Naive thymus-derived CD4-positive, alpha-beta T cell (primary cell): ENCODE measurements around the gene PLAU. TPM values are rescaled to one million over a fixed set of nuclear protein-coding genes. Genes with fewer than 3 reads are reported as not detected.

Source experiments
- ATAC-seq: fragments of 150-1000 bp; cut with Tn5 transposase; 2 replicates; pipeline ENCODE4 v1.10.0; 2021; ENCODE audit warnings: mild to moderate bottlenecking, moderate library complexity
- CTCF ChIA-PET: fragments of 350-600 bp; sonication (Branson Sonifier 250); formaldehyde crosslinking; loops from one replicate; lab custom pipeline; 2021; ENCODE audit warnings: antibody characterized with exemption; lab: Charles Lee
- POLR2A ChIA-PET: fragments of 350-600 bp; sonication (Branson Sonifier 250); formaldehyde crosslinking; loops from one replicate; lab custom pipeline; 2021; ENCODE audit warnings: antibody characterized with exemption, inconsistent platforms; lab: Charles Lee
- DNase-seq, 9 donors: peaks; one replicate each; pipeline versions ENCODE4 v3.0.0 to v3.0.0-alpha.2; 2020 to 2022; ENCODE audit warnings: mixed read lengths in 1 of 9
- H3K27ac ChIP-seq: one replicate; pipeline ENCODE4 v1.7.0; 2013; ENCODE audit warnings: mild to moderate bottlenecking, low read depth, low read length, moderate library complexity
- H3K27me3 ChIP-seq, 2 donors: one replicate each; pipeline ENCODE4 v1.7.0; 2013; ENCODE audit warnings: low read length in 2 of 2, mild to moderate bottlenecking in 2 of 2, moderate library complexity in 2 of 2; ENCODE audit not compliant: control insufficient read depth in 2 of 2, insufficient read depth in 2 of 2
- H3K36me3 ChIP-seq, 3 experiments: 1 replicate in 2 of 3; 2 replicates in 1 of 3; pipeline ENCODE4 v1.7.0; 2013; ENCODE audit warnings: low read length in 3 of 3, mild to moderate bottlenecking in 3 of 3, moderate library complexity in 1 of 3; ENCODE audit not compliant: insufficient read depth in 3 of 3, control insufficient read depth in 2 of 3
- H3K4me1 ChIP-seq, 2 donors: one replicate each; pipeline ENCODE4 v1.7.0; 2013; ENCODE audit warnings: low read length in 2 of 2, mild to moderate bottlenecking in 2 of 2, moderate library complexity in 1 of 2; ENCODE audit not compliant: control insufficient read depth in 2 of 2, insufficient read depth in 2 of 2
- H3K4me3 ChIP-seq: 2 replicates; pipeline ENCODE4 v1.7.0; 2013; ENCODE audit warnings: mild to moderate bottlenecking, low read length
- H3K9me3 ChIP-seq, 3 experiments: 1 replicate in 2 of 3; 2 replicates in 1 of 3; pipeline ENCODE4 v1.7.0; 2013; ENCODE audit warnings: low read length in 3 of 3; ENCODE audit not compliant: control insufficient read depth in 2 of 3
- H3K27ac Mint-ChIP-seq, 9 donors: one replicate each; pipeline ENCODE4 v1.8.0; 2020 to 2022; ENCODE audit warnings: mixed read lengths in 9 of 9, mild to moderate bottlenecking in 8 of 9, moderate library complexity in 5 of 9, inconsistent platforms in 2 of 9
- H3K27me3 Mint-ChIP-seq, 5 donors: one replicate each; pipeline ENCODE4 v1.8.0; 2021 to 2022; ENCODE audit warnings: mixed read lengths in 5 of 5, mild to moderate bottlenecking in 1 of 5
- H3K36me3 Mint-ChIP-seq, 5 donors: one replicate each; pipeline ENCODE4 v1.8.0; 2020 to 2022; ENCODE audit warnings: mixed read lengths in 5 of 5, mild to moderate bottlenecking in 3 of 5, inconsistent platforms in 1 of 5
- H3K4me1 Mint-ChIP-seq, 7 donors: one replicate each; pipeline ENCODE4 v1.8.0; 2020 to 2022; ENCODE audit warnings: mixed read lengths in 7 of 7, mild to moderate bottlenecking in 3 of 7, inconsistent platforms in 1 of 7
- H3K4me3 Mint-ChIP-seq, 10 donors: one replicate each; pipeline ENCODE4 v1.8.0; 2020 to 2022; ENCODE audit warnings: mild to moderate bottlenecking in 10 of 10, mixed read lengths in 10 of 10, moderate library complexity in 6 of 10, inconsistent platforms in 2 of 10
- H3K9me3 Mint-ChIP-seq, 11 donors: one replicate each; pipeline ENCODE4 v1.8.0; 2020 to 2022; ENCODE audit warnings: mixed read lengths in 11 of 11, mild to moderate bottlenecking in 4 of 11, inconsistent platforms in 1 of 11, moderate library complexity in 1 of 11
- intact Hi-C, 2 donors: fragments of 100-400 bp; cut with micrococcal nuclease; formaldehyde crosslinking; loops; one replicate each; pipeline ENCODE4 v1.15.1; 2023
- polyA plus RNA-seq, 2 donors: library from polyadenylated mRNA; unstranded; fragments of 300-500 nt; fragmentation: Illumina TruSeq; gene quantifications; one replicate each; pipeline ENCODE4 v1.2.3, GENCODE V29; 2021
- total RNA-seq, 6 experiments: library from RNA in 5 of 6; stranded (reverse) in 5 of 6; gene quantifications; 1 replicate in 5 of 6; 2 replicates in 1 of 6; pipeline ENCODE4 v1.2.3 and lab custom pipeline; 2021 to 2026

The PLAU gene
- total and polyA plus RNA-seq, 7 experiments from 2014 or later: 0.42 to 0.97 (median 0.78) TPM; not detected in 2

DNA sequence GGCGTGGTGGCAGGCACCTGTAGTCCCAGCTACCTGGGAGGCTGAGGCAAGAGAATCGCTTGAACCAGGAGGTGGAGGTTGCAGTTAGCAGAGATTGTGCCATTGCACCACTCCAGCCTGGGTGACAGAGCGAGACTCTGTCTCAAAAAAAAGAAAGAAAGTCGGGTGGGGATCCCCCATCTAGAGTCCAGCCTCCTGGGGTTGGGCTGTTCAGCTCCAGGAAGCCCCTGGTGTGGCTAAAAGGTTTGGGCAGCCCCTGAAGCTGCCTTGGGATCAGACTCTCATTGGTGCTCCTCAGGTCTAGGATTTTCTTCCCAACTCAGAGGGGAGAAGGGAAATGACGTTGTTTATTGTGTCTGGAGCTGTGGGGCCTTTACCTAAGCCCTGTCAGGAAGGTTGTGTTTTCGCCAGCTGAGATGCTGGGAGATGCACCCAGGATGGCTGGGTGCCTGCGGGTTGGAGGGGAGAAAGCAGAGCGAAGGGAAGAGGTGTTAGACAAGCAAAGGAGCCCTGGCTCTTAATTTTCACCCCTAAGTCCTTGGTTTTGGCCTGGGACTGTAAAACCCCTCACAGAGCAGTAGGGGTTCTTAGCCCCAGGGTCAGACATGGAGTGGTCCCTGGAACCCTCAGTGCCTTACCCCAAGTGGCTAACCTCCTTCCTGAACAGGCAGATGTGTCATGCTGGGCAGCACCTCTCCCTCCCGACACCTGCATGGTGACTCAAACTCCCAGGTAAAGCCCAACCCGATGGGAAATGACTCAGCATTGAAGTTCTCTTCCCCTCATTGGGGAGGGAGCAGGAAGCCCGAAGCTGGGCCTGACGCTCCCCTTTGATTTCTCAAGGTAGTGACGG is 21.1 kb downstream of the PLAU start:
- H3K27ac ChIP-seq: no peak overlapping the region
- Mint-ChIP-seq H3K36me3 (no peaks in the 10 kb centered on the region), H3K27ac (peak overlapping the region in 1 of 9 donors; percentile 85), H3K9me3 (no peaks in the 10 kb centered on the region), H3K4me3 (peak overlapping the region in 1 of 10 donors; percentile 45), H3K27me3 (peaks cover 10 to 20% (median 14%) of the 10 kb centered on the region in 5 donors), H3K4me1 (peaks cover 6 to 22% (median 11%) of the 10 kb centered on the region in 7 donors)
- no peaks in the 10 kb centered on the region for H3K9me3 ChIP-seq
- ChIA-PET CTCF (interaction anchor here (0.9 to 3.5 kb wide), 3 partner anchors 12 to 52 kb away, joined by 3 to 11 read pairs (median 9); no protein-coding TSS in a partner anchor), POLR2A (no interaction called here)
- H3K27me3 ChIP-seq: no peaks in the 10 kb centered on the region
- peak in 5 of 9 donors; percentile 10 to 55 (median 26) for DNase-seq
- no peaks in the 10 kb centered on the region for H3K4me1 ChIP-seq
- no peaks in the 10 kb centered on the region for H3K36me3 ChIP-seq
- H3K4me3 ChIP-seq: no peak overlapping the region
- intact Hi-C loops: loop anchor here in 1 of 2 donors (1.0 kb wide), 1 partner anchor 10 kb away; no protein-coding TSS in a partner anchor
- peak; percentile 75 for ATAC-seq

DNA sequence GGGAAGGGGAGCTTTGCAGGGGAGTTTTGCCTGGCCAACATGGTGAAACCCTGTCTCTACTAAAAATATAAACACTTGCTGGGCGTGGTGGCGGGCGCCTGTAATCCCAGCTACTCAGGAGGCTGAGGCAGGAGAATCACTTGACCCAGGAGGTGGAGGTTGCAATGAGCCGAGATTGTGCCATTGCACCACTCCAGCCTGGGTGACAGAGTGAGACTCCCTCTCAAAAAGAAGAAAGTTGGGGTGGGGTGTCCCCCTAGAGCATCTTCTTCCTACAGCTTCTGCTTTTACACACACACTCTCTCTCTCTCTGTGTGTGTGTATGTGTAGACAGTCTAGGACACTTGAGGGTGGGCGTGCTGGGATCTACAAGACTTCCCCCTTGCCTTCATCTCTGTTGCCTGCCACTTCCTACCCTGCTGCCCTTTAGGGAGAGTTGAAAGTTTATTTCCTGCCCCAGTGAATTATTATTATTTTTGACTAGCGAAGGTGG is 21.7 kb downstream of the PLAU start:
- H3K27ac ChIP-seq: no peak overlapping the region
- no peaks in the 10 kb centered on the region for H3K27me3 ChIP-seq
- DNase-seq: no peak
- Mint-ChIP-seq H3K27ac (peak overlapping the region in 1 of 9 donors; percentile 85), H3K27me3 (peaks cover 9 to 14% (median 13%) of the 10 kb centered on the region in 5 donors), H3K9me3 (no peaks in the 10 kb centered on the region), H3K4me1 (peaks cover 6 to 28% (median 11%) of the 10 kb centered on the region in 7 donors), H3K4me3 (peak overlapping the region in 1 of 10 donors; percentile 45), H3K36me3 (peaks cover 0 to under 1% (median 0%) of the 10 kb centered on the region in 5 donors)
- no peaks in the 10 kb centered on the region for H3K4me1 ChIP-seq
- H3K4me3 ChIP-seq: no peak overlapping the region
- H3K9me3 ChIP-seq: no peaks in the 10 kb centered on the region
- intact Hi-C loops: loop anchor here in 1 of 2 donors (1.0 kb wide), 1 partner anchor 10 kb away; no protein-coding TSS in a partner anchor
- ChIA-PET POLR2A (no interaction called here), CTCF (interaction anchor here (0.9 to 3.5 kb wide), 3 partner anchors 11 to 53 kb away, joined by 3 to 11 read pairs (median 9); no protein-coding TSS in a partner anchor)
- peak; percentile 51 for ATAC-seq
- no peaks in the 10 kb centered on the region for H3K36me3 ChIP-seq

DNA sequence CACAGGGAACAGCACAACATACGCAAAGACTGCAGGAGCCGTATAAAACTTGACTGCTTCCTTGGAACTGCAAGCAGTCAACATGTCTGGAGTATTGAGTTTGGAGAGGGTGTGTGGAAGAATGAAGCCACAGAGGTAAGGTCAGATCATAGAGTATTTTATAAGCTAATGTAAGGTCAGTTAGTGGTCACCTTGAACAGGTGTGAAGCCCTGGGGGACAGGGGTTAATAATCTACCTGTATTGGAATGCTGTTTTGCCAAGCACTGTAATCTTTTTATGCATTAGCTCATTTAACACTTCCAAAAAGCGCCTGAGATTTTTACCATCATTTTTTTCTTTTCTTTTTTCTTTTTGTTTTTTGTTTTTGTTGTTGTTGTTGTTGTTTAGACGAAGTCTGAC is 23.1 kb downstream of the PLAU start:
- H3K4me3 Mint-ChIP-seq: no peak overlapping the region
- ATAC-seq (no peak), DNase-seq (no peak)
- Histone ChIP-seq H3K9me3 (no peaks in the 10 kb centered on the region), H3K27ac (no peak overlapping the region), H3K4me1 (no peaks in the 10 kb centered on the region), H3K4me3 (no peak overlapping the region), H3K36me3 (no peaks in the 10 kb centered on the region), H3K27me3 (no peaks in the 10 kb centered on the region)
- ChIA-PET CTCF (interaction anchor here (0.5 to 1.9 kb wide), 6 partner anchors 9 to 57 kb away, joined by 3 to 9 read pairs (median 3); no protein-coding TSS in a partner anchor), POLR2A (no interaction called here)
- peaks cover 0 to 1% (median 0%) of the 10 kb centered on the region in 5 donors for H3K36me3 Mint-ChIP-seq
- H3K9me3 Mint-ChIP-seq: no peaks in the 10 kb centered on the region
- peaks cover 4 to 7% (median 6%) of the 10 kb centered on the region in 5 donors for H3K27me3 Mint-ChIP-seq
- H3K4me1 Mint-ChIP-seq: peaks cover 6 to 33% (median 11%) of the 10 kb centered on the region in 7 donors
- no peak overlapping the region for H3K27ac Mint-ChIP-seq
- intact Hi-C loops: no loop called here

DNA sequence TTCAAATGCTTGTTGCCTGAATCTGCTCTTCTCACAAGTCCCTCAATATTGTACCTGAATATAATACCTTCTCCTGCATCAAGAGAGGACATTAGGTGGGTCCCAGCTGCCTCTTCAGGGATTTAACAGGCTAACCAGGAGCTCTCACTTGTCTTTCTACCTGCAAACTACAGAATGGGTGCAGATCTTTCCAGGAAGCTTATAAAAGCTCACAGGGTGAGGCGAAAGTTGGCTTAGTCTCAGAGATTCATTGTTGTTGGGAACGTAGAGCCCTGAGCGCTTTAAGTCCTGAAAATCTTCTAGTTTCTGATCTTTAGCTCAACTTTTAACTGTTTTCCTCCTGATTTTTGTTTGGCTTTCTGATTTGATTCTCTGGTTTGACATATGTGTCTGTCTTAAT is 25.0 kb downstream of the PLAU start:
- no peaks in the 10 kb centered on the region for H3K9me3 Mint-ChIP-seq
- DNase-seq (no peak), ATAC-seq (no peak)
- POLR2A ChIA-PET: no interaction called here
- H3K36me3 Mint-ChIP-seq: peaks cover 0 to 1% (median 0%) of the 10 kb centered on the region in 5 donors
- H3K27me3 ChIP-seq: no peaks in the 10 kb centered on the region
- H3K4me3 Mint-ChIP-seq: no peak overlapping the region
- H3K9me3 ChIP-seq: no peaks in the 10 kb centered on the region
- H3K4me1 ChIP-seq: peaks cover 0 to 5% of the 10 kb centered on the region in 2 donors
- H3K27ac ChIP-seq: no peak overlapping the region
- CTCF ChIA-PET: interaction anchor here (1.0 to 11.3 kb wide), 2 partner anchors 48 to 86 kb away, joined by 3 to 301 read pairs; no protein-coding TSS in a partner anchor
- no peak overlapping the region for H3K27ac Mint-ChIP-seq
- H3K36me3 ChIP-seq: no peaks in the 10 kb centered on the region
- H3K4me3 ChIP-seq: no peak overlapping the region
- peaks cover 0 to 3% (median 0%) of the 10 kb centered on the region in 5 donors for H3K27me3 Mint-ChIP-seq
- intact Hi-C loops: no loop called here
- peaks cover 6 to 34% (median 16%) of the 10 kb centered on the region in 7 donors for H3K4me1 Mint-ChIP-seq

DNA sequence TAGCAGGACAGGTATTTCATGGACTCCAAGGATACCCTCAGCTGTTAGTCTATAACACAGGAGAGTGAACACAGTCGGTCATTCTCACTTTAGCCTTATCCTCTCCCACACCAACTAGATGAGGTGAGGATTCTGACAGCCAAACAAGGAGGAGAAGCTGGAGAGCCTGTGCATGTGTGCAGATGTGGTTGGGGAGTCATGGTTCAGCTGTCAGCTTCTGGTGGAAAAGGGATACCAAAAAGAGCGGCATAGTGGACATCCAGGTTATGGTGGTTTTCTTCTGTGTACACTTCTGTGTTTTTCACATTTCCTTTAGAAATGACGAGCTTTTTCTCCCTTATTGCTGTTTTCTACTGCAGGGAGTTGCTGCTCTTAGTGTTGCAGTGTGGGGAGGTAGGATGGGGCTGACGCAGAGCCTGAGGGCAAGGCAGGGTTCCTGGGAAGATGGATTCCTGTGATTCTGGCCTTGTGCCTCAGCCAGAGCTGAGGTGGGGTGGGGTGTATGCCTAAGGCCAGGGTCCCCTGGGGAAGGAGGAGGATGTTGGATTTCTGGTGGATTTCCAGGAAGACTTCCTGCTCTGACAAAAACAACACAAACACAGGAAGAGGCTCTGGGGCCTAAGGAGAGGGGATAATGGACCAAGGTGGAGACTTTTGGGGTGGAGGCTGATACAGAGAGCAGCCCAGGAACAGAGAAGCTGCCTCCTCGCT is 26.6 kb downstream of the PLAU start:
- intact Hi-C loops: no loop called here
- Mint-ChIP-seq H3K4me3 (no peak overlapping the region), H3K27me3 (peaks cover 0 to 14% (median 0%) of the 10 kb centered on the region in 5 donors), H3K36me3 (peaks cover 0 to 1% (median 0%) of the 10 kb centered on the region in 5 donors), H3K9me3 (no peaks in the 10 kb centered on the region), H3K27ac (no peak overlapping the region), H3K4me1 (peaks cover 0 to 26% (median 11%) of the 10 kb centered on the region in 7 donors)
- ATAC-seq (no peak), DNase-seq (no peak)
- H3K4me3 ChIP-seq: no peak overlapping the region
- CTCF ChIA-PET: interaction anchor here (11.3 kb wide), 1 partner anchor 49 kb away, joined by 301 read pairs; no protein-coding TSS in a partner anchor
- H3K4me1 ChIP-seq: peaks cover 0 to 6% of the 10 kb centered on the region in 2 donors
- no peaks in the 10 kb centered on the region for H3K27me3 ChIP-seq
- POLR2A ChIA-PET: no interaction called here
- H3K27ac ChIP-seq: no peak overlapping the region
- H3K9me3 ChIP-seq: no peaks in the 10 kb centered on the region
- H3K36me3 ChIP-seq: no peaks in the 10 kb centered on the region
